Right atrium auricular region (tissue), 2 donors: Measurements from ENCODE around the gene TNRC6C. TPM values are rescaled to one million over a fixed set of nuclear protein-coding genes. Genes with fewer than 3 reads are reported as not detected.
A peak's percentile ranks its signal among the peaks of the same experiment; 100 is the strongest.

Experiments
- DNase-seq: peaks from one replicate; pipeline ENCODE4 v3.0.0-alpha.2; 2019; ENCODE audit warnings: low spot score
- H3K27ac ChIP-seq, 2 donors: fragments of 200-600 bp; sonication (generic); 1 replicate in 1 of 2; 2 replicates in 1 of 2; pipeline ENCODE4 v1.5.1; 2016 to 2019
- H3K27me3 ChIP-seq, 2 donors: fragments of 200-600 bp; sonication (generic); one replicate each; pipeline versions ENCODE4 v1.5.1 to v1.6.0; 2017 to 2019
- H3K36me3 ChIP-seq: fragments of 200-600 bp; sonication (generic); one replicate; pipeline ENCODE4 v1.5.1; 2016
- H3K4me1 ChIP-seq, 2 donors: fragments of 200-600 bp; sonication (generic); one replicate each; pipeline versions ENCODE4 v1.5.1 to v1.6.0; 2017 to 2019
- H3K4me3 ChIP-seq, 2 donors: fragments of 200-600 bp; sonication (generic); 1 replicate in 1 of 2; 2 replicates in 1 of 2; pipeline ENCODE4 v1.5.1; 2017 to 2019; ENCODE audit warnings: mild to moderate bottlenecking in 1 of 2, moderate library complexity in 1 of 2
- H3K9me3 ChIP-seq, 2 donors: fragments of 200-600 bp; sonication (generic); one replicate each; pipeline ENCODE4 v1.5.1; 2019
- total RNA-seq, 2 donors: library from RNA; depleted of rRNA; stranded (reverse); fragments of >200 nt; gene quantifications; one replicate each; pipeline ENCODE4 v1.1.0, GENCODE V29; 2016
- TF ChIP-seq, protein P1 (sequence below), 2 donors: fragments of 200-600 bp; sonication (generic); IDR thresholded peaks; one replicate each; pipeline ENCODE4 v1.5.1; 2019; ENCODE audit warnings: antibody characterized with exemption in 2 of 2

TNRC6C gene
- total RNA-seq, 2 donors from 2014 or later: 8.7 to 13.0 TPM

DNA sequence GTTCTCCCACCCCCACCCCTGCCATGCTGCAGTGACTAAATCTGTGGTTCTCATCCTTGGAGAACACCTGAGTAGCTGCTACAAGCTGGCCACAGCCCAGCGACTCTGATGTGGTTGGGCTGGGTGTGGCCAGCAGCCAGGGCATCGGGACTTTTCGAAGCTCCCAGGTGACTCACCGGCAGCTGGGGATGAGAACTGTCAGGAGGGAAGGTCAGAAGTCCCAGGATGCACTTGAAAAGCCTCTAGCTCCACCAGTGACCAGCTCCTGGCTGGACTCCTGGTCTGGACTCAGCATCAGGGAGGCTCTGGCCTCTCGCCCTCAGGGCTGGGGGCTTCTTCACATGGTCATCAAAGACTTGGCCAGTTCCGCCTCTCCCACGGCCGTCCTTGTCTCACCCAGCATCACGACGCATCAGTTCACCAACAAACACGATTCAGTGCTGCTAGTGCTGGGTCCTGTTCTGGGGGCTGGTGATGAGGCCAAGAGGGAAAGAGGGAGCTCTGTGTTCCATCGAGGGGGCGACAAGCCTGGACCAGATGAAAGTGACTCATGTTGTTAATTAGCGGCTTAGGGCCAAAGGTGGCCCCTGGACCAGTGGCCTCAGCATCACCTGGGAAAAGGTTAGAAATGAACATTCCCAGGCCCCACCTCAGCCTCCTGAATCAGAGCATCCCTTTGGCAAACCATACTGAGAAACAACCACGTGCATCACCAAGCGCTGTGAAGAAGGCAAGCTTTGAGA, 183.8 kb downstream of the TNRC6C start:
- H3K9me3 ChIP-seq: no peaks in the 10 kb centered on the region
- DNase-seq: no peak
- H3K4me1 ChIP-seq: peaks cover 0 to 33% of the 10 kb centered on the region in 2 donors
- TF ChIP-seq, protein P1, sequence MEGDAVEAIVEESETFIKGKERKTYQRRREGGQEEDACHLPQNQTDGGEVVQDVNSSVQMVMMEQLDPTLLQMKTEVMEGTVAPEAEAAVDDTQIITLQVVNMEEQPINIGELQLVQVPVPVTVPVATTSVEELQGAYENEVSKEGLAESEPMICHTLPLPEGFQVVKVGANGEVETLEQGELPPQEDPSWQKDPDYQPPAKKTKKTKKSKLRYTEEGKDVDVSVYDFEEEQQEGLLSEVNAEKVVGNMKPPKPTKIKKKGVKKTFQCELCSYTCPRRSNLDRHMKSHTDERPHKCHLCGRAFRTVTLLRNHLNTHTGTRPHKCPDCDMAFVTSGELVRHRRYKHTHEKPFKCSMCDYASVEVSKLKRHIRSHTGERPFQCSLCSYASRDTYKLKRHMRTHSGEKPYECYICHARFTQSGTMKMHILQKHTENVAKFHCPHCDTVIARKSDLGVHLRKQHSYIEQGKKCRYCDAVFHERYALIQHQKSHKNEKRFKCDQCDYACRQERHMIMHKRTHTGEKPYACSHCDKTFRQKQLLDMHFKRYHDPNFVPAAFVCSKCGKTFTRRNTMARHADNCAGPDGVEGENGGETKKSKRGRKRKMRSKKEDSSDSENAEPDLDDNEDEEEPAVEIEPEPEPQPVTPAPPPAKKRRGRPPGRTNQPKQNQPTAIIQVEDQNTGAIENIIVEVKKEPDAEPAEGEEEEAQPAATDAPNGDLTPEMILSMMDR (IDR thresholded peaks at IDR 0.05): no peak
- H3K27ac ChIP-seq: no peak overlapping the region
- H3K36me3 ChIP-seq: no peaks in the 10 kb centered on the region
- H3K4me3 ChIP-seq: no peak overlapping the region
- no peaks in the 10 kb centered on the region for H3K27me3 ChIP-seq

DNA sequence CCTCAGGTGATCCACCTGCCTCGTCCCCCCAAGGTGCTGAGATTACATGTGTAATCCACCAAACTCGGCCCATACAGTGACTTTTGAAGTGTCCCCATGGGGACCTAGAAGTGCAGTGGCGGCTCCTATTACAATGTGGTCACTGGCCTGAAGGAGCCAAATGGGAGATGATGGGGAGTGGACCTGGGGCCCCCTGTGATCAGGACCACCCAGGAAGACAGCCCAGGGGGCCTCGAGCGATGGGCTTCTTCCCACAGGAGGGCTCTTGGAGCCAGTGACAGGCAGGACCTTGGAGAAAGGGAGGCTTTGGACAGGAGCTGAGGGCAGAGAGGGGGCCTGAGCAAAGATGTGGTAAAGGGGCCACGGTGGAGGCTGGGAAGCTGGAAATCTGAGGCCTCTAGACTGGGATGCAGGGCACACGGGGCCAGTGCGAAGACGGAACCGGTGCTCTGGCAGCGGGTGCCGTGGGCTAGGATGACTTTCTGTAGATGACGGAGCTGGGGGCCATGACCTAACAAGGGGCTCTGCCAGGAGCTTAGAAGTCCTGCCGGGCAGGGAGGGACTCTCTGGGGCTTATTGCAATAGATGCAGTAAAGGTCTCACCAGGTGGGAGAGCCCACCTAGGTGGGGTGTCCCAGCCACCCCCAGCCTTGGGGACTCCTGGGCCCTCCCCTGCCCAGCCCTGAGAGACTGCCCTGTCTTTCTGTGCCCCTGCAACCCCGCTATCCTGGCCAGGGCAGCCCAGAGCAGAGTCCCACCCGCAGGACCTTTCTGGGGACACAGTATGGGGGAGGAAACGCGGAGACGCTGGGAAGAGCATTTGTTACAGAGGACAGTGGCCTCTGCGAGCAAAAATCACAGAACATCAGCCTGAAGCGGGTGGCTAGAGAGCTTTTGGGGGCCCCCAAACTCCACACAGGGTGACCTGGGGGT, 185.0 kb downstream of the TNRC6C start:
- no peak for DNase-seq
- Histone ChIP-seq H3K4me3 (no peak overlapping the region), H3K9me3 (no peaks in the 10 kb centered on the region), H3K27ac (no peak overlapping the region), H3K36me3 (no peaks in the 10 kb centered on the region), H3K4me1 (peaks cover 0 to 33% of the 10 kb centered on the region in 2 donors), H3K27me3 (no peaks in the 10 kb centered on the region)
- TF ChIP-seq, protein P1 (IDR thresholded peaks at IDR 0.05): no peak

DNA sequence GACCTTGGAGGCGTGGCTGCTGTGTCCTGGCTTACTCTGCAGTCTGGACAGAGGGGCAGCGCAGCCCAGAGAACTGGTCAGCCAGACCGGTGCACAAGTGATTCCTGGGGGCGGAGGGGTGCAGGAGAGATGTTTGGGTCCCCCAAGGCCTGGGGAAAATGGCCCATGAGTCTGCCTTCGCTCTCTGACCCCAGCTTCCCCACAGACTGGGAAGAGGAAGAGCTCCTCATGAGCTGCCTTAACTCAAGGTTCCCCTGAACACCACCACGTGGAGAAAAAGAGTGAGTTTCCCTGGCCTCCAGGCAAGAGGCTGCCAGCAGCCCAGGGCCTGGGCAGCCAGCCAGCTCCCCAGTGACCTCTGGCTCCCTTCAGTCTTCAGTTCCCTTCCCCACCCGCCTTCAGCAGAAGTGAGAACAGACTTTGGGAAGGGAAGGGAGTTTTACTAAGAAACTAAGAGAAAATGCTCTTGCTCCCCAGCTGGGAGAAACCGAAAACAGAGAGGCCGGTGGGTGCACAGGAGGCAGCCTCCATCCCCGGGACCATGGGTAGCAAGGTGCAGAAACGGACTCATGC, 185.7 kb downstream of the TNRC6C start:
- peak; percentile 79 for DNase-seq
- Histone ChIP-seq H3K36me3 (no peaks in the 10 kb centered on the region), H3K27ac (peak overlapping the region; percentile 28 to 53), H3K9me3 (no peaks in the 10 kb centered on the region), H3K4me3 (no peak overlapping the region), H3K4me1 (peaks cover 0 to 33% of the 10 kb centered on the region in 2 donors), H3K27me3 (no peaks in the 10 kb centered on the region)
- TF ChIP-seq, protein P1 (IDR thresholded peaks at IDR 0.05): no peak

DNA sequence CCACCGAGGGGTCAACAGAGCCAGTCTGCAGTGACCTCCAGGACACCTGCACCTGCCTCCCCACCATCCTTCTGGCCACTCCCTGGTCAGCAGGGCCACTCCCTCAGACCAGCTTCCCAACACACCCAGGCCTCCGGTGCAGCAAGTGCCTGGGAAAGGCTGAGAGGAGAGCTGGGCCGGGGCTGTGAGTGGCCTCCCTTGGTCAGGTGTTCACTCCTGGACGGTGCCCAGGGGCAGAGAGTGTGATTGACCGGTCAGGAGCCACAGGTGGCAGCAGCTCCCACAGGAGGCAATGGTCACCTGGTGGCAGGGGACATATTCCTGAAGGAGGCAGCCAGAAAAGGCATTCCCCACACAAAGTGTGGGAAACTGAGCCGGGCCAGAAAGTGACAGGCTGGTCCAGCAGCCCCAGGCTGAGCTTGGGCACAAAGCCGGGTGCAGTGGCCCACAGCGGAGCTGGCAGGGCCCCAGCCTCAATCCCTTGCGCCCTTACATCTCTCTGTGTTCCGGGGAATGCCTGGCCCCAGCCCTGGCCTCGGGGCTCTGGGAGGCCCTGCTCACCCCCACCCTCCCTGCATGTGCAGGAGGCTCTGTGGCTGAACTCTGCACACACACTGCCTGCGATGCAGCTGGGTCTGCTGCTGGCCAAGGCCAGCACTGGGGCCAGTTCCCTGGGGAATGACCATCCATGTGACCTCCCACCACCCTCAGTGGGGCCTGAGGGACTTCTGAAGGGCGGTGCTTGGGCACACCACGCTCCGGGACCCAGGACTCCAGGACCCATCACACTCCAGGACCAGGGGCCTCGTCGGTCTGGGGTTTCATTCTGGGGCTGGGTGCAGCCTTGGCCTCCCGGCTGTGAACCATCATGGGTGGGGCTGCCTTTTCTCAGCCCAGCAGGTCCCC, 186.5 kb downstream of the TNRC6C start:
- peak overlapping the region; percentile 28 to 53 for H3K27ac ChIP-seq
- H3K4me3 ChIP-seq: no peak overlapping the region
- no peak for DNase-seq
- H3K36me3 ChIP-seq: no peaks in the 10 kb centered on the region
- H3K4me1 ChIP-seq: peaks cover 0 to 33% of the 10 kb centered on the region in 2 donors
- H3K27me3 ChIP-seq: no peaks in the 10 kb centered on the region
- no peaks in the 10 kb centered on the region for H3K9me3 ChIP-seq
- TF ChIP-seq, protein P1 (IDR thresholded peaks at IDR 0.05): no peak

DNA sequence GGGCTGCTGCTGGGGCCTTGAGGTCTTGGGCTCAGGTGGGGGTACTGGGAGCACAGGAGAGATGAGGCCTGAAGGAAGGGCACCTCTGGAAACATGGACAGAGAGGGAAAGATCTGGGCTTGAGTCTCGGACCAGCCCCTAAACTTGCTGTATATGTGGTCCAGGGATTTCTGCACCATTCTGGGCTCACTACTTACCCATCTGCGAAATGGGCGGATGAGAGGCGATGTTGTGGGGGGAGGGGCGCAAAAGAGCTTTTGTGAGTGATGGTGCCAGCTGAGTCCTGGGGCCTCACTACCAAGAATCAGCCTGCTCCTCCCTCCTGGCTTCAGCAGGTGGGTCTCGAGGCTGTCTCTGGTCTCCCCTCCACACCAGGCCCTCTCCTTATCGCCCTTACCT, 188.0 kb downstream of the TNRC6C start:
- no peak for DNase-seq
- H3K9me3 ChIP-seq: no peaks in the 10 kb centered on the region
- no peaks in the 10 kb centered on the region for H3K27me3 ChIP-seq
- peaks cover 0 to 32% of the 10 kb centered on the region in 2 donors for H3K4me1 ChIP-seq
- no peaks in the 10 kb centered on the region for H3K36me3 ChIP-seq
- no peak overlapping the region for H3K27ac ChIP-seq
- TF ChIP-seq, protein P1 (IDR thresholded peaks at IDR 0.05): no peak
- no peak overlapping the region for H3K4me3 ChIP-seq
